Glutamatergic neuron (in vitro differentiated cells): ENCODE measurements around the gene NCOR2. TPM values are rescaled to one million over a fixed set of nuclear protein-coding genes. Genes with fewer than 3 reads are reported as not detected.

ENCODE experiments used
- DNase-seq: peaks from one replicate; pipeline ENCODE4 v3.0.0; 2022
- H3K27ac Mint-ChIP-seq: one replicate; pipeline ENCODE4 v1.8.0; 2020; ENCODE audit warnings: mild to moderate bottlenecking, mixed read lengths, inconsistent platforms; ENCODE audit not compliant: unreplicated experiment
- H3K27me3 Mint-ChIP-seq: one replicate; pipeline ENCODE4 v1.8.0; 2020; ENCODE audit warnings: mild to moderate bottlenecking, moderate library complexity, mixed read lengths, inconsistent platforms; ENCODE audit not compliant: unreplicated experiment
- H3K36me3 Mint-ChIP-seq: one replicate; pipeline ENCODE4 v1.8.0; 2020; ENCODE audit warnings: mild to moderate bottlenecking, mixed read lengths, inconsistent platforms; ENCODE audit not compliant: unreplicated experiment
- H3K4me1 Mint-ChIP-seq: one replicate; pipeline ENCODE4 v1.8.0; 2020; ENCODE audit warnings: mild to moderate bottlenecking, low read depth, mixed read lengths, inconsistent platforms; ENCODE audit not compliant: unreplicated experiment
- H3K4me3 Mint-ChIP-seq: one replicate; pipeline ENCODE4 v1.8.0; 2020; ENCODE audit warnings: mild to moderate bottlenecking, mixed read lengths, inconsistent platforms; ENCODE audit not compliant: unreplicated experiment
- H3K9me3 Mint-ChIP-seq: one replicate; pipeline ENCODE4 v1.8.0; 2020; ENCODE audit warnings: mild to moderate bottlenecking, moderate library complexity, mixed read lengths, inconsistent platforms; ENCODE audit not compliant: unreplicated experiment
- total RNA-seq: library from RNA; stranded (reverse); fragmentation: NEBNext Ultra II Directional; extraction: Animal tissue kit (Norgen Biotek cat#: 25700); gene quantifications from one replicate; pipeline ENCODE4 v1.2.1, GENCODE V29; 2021; ENCODE audit not compliant: unreplicated experiment
- TF ChIP-seq, protein P1 (sequence below): fragments of 200-600 bp; sonication (generic); IDR thresholded peaks from one replicate; pipeline ENCODE4 v1.5.0; 2021; ENCODE audit not compliant: partially characterized antibody, unreplicated experiment

Gene NCOR2
- total RNA-seq, 1 donor from 2014 or later = 360 TPM

DNA sequence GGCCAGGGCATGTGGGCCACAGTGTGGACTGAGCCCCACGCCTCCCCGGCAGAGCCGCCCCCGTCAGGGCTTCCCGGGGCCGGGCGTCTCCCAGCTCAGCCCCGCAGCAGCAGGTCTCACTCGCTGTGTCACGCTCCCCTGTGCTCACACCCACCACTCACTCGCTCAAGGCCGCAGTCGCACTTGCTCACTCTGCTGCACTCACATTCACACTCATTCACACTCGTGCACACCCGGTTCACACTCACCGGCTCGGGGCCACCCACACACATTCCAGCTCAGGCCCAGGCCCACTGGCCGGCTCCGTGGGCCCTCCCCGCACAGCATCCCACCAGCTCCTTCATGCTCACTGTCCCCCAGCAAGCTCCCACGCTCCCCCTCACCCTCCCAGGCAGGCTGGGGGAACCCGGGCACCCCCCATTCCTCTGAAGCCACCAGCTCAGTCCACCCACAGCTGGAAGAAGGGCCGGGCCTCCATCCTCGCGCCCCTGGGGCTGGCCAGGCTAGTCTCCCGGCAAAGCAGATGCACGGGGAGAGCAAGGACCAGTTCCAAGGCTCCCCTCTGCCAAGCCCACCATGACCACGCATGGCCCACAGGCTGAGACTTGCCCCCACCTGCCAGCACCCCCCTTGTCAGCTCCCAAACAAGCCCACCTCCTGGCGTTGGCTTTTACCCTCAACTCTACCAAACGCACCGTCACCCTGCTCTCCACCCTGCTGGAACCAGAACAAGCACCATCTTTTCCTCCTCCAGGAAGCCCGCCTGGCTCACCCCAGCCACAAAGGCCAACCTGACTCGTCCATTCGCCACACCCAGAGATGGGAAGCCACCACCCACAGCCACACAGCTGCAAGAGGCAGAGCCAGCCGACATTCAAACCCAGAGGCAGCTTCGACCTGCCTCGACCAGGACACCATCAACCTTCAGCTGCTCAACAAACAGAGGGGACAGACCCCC is 28.0 kb downstream of the NCOR2 start:
- DNase-seq = no peak
- Mint-ChIP-seq H3K4me3 (peak overlapping the region; percentile 25), H3K9me3 (peaks cover 2% of the 10 kb centered on the region), H3K4me1 (peaks cover 25% of the 10 kb centered on the region), H3K27ac (peak overlapping the region; percentile 85), H3K27me3 (peaks cover 13% of the 10 kb centered on the region), H3K36me3 (peaks cover 4% of the 10 kb centered on the region)
- TF ChIP-seq, protein P1, sequence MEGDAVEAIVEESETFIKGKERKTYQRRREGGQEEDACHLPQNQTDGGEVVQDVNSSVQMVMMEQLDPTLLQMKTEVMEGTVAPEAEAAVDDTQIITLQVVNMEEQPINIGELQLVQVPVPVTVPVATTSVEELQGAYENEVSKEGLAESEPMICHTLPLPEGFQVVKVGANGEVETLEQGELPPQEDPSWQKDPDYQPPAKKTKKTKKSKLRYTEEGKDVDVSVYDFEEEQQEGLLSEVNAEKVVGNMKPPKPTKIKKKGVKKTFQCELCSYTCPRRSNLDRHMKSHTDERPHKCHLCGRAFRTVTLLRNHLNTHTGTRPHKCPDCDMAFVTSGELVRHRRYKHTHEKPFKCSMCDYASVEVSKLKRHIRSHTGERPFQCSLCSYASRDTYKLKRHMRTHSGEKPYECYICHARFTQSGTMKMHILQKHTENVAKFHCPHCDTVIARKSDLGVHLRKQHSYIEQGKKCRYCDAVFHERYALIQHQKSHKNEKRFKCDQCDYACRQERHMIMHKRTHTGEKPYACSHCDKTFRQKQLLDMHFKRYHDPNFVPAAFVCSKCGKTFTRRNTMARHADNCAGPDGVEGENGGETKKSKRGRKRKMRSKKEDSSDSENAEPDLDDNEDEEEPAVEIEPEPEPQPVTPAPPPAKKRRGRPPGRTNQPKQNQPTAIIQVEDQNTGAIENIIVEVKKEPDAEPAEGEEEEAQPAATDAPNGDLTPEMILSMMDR = no peak

DNA sequence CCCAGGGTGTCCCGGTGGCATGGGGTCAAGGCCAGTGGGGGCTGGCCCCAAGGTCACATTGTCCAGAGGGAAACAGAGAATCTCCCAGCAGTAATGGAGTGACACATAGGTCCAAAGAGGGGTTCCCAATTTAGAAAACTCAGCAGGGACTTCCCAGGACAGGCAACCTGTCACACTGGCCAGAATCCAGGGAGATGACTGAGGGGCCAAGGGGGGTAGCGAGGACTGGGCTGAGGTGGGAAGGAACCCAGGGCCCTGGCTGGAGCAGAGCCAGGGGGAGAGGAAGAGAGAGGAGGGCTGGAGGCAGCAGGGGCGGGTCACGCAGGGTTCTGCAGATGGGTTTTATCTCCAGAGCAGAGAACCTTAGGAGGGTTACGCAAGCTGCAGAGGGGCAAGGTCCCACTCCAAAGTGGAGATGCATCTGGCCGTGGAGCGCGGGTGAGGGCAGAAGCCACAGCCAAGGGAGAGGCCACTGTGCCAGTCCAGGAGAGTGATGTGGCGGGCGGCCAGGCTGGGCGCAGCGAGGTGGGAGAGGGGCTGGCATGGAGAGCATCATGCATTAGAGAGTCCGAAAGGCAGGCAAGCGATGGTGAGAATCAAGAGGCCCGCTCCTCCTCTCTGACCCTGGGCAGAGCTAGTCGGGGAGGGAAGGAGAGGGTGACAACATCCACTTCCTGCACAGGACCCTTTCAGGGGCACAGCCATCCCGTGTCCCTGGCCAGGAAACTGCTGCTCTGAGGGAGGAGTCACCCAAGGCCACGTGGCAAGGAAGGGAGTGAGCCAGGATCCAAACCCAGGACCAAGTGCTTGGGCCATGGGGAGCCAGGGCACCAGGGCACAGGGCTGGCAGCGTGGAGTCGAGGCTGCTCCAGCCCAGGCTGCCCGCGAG is 29.0 kb downstream of the NCOR2 start:
- Mint-ChIP-seq H3K4me1 (peaks cover 29% of the 10 kb centered on the region), H3K27me3 (peaks cover 18% of the 10 kb centered on the region), H3K36me3 (peaks cover 4% of the 10 kb centered on the region), H3K27ac (peak overlapping the region; percentile 44), H3K4me3 (no peak overlapping the region), H3K9me3 (peaks cover 5% of the 10 kb centered on the region)
- TF ChIP-seq, protein P1 = no peak
- no peak for DNase-seq

DNA sequence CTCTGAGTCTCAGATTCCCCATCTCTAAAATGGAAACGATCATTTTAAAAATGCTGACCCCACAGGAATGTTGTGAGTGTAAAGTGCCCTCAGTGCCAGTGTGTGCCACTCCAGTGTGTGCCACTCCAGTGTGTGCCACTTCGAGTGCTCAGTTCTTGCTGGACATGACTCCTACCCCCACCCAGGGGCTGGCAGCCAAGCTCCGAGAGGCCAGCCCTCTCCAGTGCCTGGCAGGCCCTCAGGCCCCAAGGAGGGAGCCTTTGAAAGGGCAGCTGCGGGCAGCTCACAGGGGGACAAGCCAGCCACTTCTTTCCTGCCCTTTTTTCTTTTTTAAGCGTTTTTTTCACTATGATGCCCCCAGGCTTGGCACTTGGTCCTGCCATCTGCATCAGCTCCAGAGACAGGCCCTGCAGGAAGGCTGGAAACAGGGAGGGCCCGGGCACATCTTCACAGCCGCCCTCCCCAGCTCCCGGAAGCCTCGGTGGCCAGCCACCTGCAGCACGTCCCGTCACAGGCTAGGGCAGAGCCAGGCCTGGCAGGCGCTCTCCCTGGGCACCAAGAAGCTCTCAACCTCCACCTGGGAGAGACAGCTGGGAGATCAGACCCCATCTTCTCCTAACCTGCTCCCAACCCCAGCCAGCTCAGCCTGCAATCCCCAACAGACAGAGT is 29.8 kb downstream of the NCOR2 start:
- Mint-ChIP-seq H3K27ac (peak overlapping the region; percentile 17), H3K4me1 (peaks cover 30% of the 10 kb centered on the region), H3K9me3 (peaks cover 5% of the 10 kb centered on the region), H3K36me3 (peaks cover 4% of the 10 kb centered on the region), H3K27me3 (peaks cover 21% of the 10 kb centered on the region), H3K4me3 (no peak overlapping the region)
- DNase-seq = no peak
- TF ChIP-seq, protein P1 = no peak

DNA sequence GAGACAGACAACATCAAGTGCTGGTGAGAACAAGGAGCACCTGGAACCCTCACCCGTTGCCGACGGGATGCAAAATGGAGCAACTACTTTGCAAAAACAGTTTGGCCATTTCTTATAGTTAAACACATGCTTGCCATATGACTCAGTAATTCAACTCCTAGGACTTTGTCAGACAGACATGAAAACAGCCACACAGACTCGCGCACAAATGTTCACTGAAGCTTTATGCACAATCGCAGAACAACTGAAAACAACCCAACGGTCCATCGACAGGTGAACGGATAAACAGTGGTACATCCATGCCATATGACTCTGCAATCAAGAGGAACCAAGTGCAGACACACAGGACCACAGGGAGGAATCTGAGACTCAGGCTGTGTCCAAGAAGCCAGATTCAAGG is 30.8 kb downstream of the NCOR2 start:
- no peak overlapping the region for H3K4me3 Mint-ChIP-seq
- peaks cover 34% of the 10 kb centered on the region for H3K4me1 Mint-ChIP-seq
- no peak for DNase-seq
- TF ChIP-seq, protein P1 = no peak
- H3K27me3 Mint-ChIP-seq = peaks cover 21% of the 10 kb centered on the region
- peak overlapping the region; percentile 59 for H3K27ac Mint-ChIP-seq
- peaks cover 4% of the 10 kb centered on the region for H3K36me3 Mint-ChIP-seq
- peaks cover 7% of the 10 kb centered on the region for H3K9me3 Mint-ChIP-seq
